Measurements from ENCODE around the gene CCDC200.
"Not testable (repeated sequence)": the region's sequence is repeated elsewhere in the genome, so short reads cannot be mapped to it uniquely, and the experiment has no call there.

Gene CCDC200

DNA sequence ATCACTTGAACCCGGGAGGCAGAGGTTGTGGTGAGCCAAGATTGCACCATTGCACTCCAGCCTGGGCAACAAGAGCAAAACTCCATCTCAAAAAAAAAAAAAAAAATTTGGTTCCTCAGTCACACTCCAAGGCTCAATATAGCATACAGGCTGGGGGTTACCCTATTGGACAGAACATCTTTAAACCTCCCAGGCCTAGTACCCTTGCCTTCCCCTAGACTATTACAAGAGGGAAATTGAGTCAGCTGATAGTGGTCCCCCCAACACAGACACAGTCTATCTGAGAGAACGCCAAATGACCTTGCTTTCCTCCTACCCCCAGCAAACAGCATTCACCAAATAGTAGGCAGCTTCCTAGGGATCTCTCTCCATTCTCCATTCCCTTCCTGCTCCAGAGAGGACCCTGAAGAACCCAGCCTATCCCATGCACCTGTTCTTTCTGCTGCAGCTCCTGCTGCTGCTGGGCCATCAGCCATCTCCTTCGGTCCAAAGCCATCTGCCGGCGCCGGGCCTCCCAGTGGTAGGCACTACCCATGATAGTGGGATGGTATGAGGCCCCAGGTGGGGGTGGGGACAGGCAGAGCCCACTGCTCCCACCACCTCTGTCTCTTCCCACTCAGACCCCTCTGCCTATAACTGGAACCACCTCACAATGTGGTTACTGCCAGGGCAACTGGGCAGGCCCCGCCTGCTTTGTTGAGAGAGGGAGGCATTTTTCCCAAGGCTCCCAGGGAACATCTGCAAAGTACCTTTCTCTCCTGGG is at the start of gene CCDC200:
TSS of gene CCDC200 (minus strand) at position 604 of the 763 bp plus-strand sequence. CDS start at position 535, 69 bp downstream.
- DNase-seq (ENCODE audit: low read depth in 2 of 2), result not testable (repeated sequence)

DNA sequence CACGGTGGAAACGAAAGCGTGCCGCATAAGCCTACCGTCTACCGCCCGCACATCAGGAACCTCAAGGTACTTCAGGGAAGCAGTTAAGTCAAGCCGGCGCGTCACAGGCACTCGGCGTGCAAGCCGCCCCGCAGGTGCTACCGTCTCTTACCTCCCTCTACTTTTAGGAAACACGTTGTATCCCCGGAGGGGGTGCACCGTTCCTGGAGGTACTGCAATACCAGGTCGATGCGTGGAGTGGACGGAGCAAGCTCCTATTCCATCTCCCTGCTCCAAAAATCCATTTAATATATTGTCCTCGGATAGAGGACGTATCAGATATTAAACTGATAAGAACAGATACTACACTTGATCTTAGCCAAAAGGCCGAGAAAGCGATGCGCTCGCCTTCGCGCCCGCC is 44.5 kb upstream of the CCDC200 start:
- DNase-seq (ENCODE audit: low read depth in 2 of 2), result not testable (repeated sequence)

DNA sequence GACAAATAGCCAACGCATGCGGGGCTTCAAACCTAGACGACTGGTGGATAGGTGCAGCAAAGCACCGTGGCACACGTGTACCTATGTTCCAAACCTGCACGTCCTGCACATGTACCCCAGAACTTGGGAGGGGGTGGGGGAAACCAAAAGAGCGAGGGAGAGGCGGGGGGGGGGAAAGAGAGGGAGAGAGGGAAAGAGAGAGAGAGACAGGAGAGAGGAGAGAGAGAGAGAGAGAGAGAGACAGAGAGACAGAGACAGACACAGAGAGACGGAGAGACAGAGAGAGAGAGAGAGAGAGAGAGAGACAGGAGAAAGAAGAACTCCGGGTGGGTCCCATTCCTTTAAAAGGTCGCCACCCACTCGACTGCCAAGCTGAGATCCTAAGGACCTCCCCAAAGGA is 44.1 kb upstream of the CCDC200 start:
- DNase-seq (ENCODE audit: low read depth in 2 of 2), result not testable (repeated sequence)

DNA sequence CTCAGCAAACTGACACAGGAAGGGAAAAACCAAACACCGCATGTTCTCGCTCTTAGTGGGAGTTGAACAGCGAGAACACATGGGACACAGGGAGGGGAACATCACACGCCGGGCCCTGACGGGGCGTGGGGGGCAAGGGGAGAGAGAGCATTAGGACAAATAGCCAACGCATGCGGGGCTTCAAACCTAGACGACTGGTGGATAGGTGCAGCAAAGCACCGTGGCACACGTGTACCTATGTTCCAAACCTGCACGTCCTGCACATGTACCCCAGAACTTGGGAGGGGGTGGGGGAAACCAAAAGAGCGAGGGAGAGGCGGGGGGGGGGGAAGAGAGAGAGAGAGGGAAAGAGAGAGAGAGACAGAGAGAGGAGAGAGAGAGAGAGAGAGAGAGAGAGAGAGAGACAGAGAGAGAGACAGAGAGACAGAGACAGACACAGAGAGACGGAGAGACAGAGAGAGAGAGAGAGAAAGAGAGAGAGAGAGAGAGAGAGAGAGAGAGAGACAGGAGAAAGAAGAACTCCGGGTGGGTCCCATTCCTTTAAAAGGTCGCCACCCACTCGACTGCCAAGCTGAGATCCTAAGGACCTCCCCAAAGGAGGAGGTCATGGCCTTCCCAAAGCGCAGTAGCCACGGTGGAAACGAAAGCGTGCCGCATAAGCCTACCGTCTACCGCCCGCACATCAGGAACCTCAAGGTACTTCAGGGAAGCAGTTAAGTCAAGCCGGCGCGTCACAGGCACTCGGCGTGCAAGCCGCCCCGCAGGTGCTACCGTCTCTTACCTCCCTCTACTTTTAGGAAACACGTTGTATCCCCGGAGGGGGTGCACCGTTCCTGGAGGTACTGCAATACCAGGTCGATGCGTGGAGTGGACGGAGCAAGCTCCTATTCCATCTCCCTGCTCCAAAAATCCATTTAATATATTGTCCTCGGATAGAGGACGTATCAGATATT is 42.4 kb upstream of the CCDC200 start:
- DNase-seq (ENCODE audit: low read depth in 2 of 2), result not testable (repeated sequence)

DNA sequence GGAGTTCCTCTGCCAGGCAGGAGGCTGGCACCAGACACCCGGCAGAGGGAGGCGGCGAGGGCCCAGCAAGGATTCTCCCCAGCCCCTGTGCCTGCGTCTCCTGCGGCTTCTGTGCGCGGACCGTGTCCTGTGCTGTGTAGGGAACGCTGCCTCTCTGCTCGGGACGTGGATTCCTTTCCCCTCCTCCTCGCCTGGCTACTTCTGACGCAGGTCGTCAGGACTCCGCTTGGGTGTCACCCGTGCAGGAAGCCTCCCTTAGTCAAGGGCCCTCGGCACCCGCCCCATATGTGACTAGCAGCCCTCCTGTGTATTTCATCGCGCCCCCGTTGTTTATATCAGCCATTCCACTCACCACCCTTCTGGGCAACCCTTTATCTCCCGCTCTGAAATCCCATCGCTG is 18.0 kb upstream of the CCDC200 start:
- not testable (repeated sequence) for DNase-seq (ENCODE audit: low read depth in 2 of 2)

DNA sequence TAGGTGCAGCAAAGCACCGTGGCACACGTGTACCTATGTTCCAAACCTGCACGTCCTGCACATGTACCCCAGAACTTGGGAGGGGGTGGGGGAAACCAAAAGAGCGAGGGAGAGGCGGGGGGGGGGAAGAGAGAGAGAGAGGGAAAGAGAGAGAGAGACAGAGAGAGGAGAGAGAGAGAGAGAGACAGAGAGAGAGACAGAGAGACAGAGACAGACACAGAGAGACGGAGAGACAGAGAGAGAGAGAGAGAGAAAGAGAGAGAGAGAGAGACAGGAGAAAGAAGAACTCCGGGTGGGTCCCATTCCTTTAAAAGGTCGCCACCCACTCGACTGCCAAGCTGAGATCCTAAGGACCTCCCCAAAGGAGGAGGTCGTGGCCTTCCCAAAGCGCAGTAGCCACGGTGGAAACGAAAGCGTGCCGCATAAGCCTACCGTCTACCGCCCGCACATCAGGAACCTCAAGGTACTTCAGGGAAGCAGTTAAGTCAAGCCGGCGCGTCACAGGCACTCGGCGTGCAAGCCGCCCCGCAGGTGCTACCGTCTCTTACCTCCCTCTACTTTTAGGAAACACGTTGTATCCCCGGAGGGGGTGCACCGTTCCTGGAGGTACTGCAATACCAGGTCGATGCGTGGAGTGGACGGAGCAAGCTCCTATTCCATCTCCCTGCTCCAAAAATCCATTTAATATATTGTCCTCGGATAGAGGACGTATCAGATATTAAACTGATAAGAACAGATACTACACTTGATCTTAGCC is 12.4 kb upstream of the CCDC200 start:
- not testable (repeated sequence) for DNase-seq (ENCODE audit: low read depth in 2 of 2)

DNA sequence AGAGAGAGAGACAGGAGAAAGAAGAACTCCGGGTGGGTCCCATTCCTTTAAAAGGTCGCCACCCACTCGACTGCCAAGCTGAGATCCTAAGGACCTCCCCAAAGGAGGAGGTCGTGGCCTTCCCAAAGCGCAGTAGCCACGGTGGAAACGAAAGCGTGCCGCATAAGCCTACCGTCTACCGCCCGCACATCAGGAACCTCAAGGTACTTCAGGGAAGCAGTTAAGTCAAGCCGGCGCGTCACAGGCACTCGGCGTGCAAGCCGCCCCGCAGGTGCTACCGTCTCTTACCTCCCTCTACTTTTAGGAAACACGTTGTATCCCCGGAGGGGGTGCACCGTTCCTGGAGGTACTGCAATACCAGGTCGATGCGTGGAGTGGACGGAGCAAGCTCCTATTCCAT is 11.2 kb upstream of the CCDC200 start:
- DNase-seq (ENCODE audit: low read depth in 2 of 2), result not testable (repeated sequence)

DNA sequence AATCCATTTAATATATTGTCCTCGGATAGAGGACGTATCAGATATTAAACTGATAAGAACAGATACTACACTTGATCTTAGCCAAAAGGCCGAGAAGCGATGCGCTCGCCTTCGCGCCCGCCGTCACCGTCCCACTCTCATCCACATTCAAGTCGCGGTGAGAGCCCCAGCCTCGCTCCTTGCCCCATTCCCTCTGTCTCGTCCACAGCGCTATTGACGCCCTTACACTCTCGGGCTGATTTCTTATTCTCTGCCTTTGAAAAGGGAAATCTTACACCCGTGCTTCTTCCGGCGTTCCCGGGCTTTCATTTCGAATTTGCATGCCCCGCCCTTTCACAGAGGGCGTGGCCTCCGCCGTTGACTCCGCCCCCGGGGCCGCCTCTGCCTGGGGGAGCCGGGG is 5.5 kb upstream of the CCDC200 start, which contains the start of gene RNU2-1:
TSS of gene RNU2-1 (minus strand) at position 101 of the 400 bp plus-strand sequence.
- DNase-seq (ENCODE audit: low read depth in 2 of 2), result not testable (repeated sequence)

DNA sequence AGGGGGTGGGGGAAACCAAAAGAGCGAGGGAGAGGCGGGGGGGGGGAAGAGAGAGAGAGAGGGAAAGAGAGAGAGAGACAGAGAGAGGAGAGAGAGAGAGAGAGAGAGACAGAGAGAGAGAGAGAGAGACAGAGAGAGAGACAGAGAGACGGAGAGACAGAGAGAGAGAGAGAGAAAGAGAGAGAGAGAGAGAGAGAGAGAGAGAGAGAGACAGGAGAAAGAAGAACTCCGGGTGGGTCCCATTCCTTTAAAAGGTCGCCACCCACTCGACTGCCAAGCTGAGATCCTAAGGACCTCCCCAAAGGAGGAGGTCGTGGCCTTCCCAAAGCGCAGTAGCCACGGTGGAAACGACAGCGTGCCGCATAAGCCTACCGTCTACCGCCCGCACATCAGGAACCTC is 4.8 kb upstream of the CCDC200 start:
- DNase-seq (ENCODE audit: low read depth in 2 of 2), result not testable (repeated sequence)

DNA sequence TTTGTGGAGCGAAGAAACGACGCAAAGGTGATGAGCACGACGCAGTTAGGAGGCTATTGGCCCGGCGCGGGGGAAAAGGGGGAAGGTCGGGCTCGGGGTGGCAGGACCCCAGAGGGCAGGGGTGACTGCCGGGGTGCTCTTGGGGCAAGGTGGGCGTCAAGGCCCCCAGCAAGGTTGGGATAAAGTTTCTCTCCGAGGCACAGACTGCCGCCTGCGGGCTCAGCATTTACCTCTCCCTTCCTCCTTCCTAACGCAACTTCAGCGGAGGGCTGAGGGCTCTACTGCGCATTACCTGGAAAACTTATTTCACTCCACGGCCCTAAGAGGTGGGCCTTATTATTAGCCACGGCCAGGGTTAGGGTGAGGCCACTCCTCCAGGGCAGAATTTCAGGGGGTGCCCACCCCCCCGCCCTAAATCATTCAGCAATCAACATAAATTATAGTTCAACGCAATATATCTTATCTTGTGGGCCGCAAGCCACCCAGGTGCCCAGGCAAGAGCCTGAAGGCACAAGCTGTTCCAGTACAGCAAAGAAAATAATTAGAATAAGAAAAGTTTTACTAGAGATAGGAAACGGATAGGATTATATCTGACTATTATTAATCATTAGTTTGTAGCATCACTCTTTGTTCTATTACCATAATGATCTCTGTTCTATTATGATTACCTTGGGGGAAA is 3.7 kb upstream of the CCDC200 start:
- not testable (repeated sequence) for DNase-seq (ENCODE audit: low read depth in 2 of 2)

DNA sequence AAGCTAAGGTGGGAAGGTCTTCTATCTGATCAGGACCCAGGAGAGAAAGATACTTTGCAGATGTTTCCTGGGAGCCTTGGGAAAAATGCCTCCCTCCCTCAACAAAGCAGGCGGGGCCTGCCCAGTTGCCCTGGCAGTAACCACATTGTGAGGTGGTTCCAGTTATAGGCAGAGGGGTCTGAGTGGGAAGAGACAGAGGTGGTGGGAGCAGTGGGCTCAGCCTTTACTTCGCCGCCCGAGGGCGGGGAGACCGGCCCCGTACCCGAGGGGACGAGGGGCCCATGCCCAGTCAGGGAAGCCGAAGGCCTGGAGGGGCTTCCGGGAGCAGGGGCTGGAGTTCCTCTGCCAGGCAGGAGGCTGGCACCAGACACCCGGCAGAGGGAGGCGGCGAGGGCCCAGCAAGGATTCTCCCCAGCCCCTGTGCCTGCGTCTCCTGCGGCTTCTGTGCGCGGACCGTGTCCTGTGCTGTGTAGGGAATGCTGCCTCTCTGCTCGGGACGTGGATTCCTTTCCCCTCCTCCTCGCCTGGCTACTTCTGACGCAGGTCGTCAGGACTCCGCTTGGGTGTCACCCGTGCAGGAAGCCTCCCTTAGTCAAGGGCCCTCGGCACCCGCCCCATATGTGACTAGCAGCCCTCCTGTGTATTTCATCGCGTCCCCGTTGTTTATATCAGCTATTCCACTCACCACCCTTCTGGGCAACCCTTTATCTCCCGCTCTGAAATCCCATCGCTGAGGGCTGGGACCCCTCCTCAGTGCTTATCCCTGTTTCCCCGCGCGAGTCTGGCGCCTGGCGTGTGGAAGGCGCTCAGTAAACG is 3.0 kb upstream of the CCDC200 start:
- DNase-seq (ENCODE audit: low read depth in 2 of 2), result not testable (repeated sequence)

DNA sequence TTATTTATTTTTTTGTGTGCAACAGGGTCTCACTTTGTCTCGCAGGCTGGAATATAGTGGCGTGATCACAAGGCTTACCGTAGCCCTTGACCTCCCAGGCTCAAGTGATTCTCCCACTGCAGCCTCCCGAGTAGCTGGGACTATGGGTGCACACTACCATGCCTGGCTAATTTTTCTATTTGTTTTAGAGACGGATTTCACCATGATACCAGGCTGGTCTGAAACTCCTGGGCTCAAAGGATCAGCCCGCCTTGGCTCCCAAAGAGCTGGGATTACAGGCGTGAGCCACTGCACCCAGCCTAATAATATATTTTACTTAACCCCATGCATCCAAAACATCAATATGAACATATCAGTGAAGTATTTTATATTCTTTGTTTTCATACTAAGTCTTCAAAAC is 2.0 kb downstream of the CCDC200 start:
- no peak for DNase-seq (ENCODE audit: low read depth in 2 of 2)

DNA sequence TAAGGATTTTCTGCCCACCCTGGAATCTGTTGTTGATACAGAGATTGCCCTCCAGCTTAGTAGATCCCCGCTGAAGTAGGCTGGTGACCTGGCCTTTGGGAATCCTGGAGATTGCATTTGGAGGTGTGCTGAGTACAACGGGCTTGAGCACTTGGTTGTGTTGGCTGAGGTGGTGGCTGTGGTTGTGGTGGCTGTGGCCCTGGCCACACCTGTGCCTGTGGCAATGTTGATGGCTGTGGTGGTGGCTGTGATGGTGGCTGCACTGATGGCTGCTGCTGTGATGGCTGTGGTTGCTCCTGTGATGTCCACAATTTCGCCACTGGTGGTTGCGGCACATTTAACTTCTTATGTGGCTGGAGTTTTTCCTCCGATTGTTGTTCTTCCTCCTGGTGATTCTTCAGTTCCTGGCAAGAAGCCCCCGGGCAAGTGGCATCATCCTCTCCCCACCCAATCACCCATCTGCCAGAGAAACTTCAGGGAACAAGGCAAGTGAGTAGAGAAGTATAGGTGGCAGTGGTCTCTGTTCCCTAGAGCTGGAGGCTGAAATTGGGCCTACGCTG is 4.2 kb downstream of the CCDC200 start:
- no peak for DNase-seq (ENCODE audit: low read depth in 2 of 2)

DNA sequence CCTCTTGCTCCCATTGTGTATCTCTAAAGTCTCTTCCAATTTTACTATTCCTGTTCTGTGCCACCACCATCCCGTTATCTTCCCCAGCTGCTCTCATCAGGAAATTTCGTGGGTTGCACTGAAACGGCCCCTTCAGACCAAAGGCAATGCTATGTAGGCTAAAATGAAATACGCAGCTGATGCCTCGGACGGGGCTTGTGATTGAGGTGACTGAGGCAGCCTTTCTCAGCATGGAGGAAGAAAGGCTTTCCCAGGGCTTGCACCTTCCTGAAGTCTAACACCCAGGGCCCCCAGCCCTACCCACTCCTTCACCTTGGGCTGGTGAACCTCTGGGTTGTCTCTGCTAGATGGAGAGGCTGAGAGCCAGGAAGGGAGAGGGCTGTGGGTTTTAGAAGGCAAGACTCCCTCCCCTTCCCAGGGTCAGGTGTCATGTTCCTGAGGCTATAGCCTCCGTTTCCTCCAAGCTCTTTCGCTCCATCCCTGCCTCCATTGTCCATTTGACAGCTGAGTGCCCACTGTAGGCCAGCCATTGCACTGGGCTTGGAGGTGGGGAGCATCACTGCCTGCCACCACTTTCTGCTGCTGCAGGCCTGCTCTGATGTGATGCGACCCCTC is 7.8 kb downstream of the CCDC200 start:
- DNase-seq (ENCODE audit: low read depth in 2 of 2), result no peak

DNA sequence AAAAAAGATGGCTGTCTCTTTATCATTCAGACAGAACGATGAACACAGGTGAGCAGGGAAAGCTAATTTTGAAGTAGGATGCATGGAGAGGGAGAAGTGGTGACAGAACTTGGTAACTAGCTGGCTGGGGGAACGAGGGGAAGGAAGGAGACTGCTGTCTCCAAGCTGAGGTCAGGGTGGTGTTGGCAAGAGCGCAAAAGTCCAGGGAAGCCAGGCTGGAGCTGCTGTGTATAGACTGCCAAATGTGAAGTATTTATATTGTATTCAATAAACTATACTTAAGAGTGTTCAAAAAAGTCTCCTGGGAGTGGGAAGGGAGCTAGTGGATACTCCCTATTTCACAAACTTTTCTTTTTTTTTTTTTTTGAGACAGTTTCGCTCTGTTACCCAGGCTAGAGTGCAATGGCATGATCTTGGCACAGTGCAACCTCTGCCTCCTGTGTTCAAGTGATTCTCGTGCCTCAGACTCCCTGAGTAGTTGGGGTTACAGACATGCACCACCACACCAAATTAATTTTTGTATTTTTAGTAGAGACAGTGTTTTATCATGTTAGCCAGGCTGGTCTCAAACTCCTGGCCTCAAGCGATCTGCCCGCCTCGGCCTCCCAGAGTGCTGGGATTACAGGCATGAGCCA is 8.6 kb downstream of the CCDC200 start:
- DNase-seq (ENCODE audit: low read depth in 2 of 2), result no peak

DNA sequence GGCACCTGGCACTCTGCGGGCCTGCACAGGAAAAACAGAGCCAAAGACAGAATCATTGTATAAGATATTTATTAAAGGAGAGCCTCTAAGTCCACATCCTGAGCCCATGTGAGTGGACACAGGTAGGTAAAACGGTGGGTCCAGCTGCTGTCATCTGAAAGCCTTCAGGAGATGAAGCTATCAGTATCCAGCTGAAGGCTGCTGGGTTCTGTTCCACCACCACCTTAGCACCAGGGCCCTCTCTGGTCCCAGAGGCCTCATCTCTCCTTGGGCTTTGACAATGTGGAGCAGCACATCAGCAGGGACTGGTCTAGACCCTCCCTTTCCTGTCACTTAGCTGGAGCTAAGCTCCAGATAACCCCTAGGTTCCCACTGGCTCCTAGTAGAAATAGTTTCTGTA is 9.4 kb downstream of the CCDC200 start:
- DNase-seq (ENCODE audit: low read depth in 2 of 2), result no peak

DNA sequence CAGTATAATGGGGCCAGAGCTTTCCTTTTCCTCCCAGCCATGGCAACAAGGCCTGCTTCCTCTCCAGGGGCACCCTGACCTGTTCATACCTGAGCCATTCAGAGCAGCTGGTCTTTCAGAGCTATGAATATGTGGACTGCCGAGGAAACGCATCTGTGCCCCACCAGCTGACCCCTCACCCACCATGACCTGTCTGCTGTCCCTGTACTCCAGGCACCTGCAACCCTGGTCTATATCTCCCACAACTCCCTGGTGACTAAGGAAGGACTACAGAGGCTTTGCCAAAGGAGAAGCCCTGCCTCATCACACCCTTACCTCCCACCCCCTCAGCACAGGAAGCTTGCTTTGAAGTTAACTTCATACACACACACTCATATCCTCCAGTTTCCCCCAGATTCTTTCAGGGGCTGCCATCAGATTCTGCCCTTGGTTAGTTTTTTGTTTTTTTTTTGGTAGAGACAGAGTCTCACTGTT is 10.8 kb downstream of the CCDC200 start:
- peak in 1 of 2 donors; percentile 15 for DNase-seq (ENCODE audit: low read depth in 2 of 2)

DNA sequence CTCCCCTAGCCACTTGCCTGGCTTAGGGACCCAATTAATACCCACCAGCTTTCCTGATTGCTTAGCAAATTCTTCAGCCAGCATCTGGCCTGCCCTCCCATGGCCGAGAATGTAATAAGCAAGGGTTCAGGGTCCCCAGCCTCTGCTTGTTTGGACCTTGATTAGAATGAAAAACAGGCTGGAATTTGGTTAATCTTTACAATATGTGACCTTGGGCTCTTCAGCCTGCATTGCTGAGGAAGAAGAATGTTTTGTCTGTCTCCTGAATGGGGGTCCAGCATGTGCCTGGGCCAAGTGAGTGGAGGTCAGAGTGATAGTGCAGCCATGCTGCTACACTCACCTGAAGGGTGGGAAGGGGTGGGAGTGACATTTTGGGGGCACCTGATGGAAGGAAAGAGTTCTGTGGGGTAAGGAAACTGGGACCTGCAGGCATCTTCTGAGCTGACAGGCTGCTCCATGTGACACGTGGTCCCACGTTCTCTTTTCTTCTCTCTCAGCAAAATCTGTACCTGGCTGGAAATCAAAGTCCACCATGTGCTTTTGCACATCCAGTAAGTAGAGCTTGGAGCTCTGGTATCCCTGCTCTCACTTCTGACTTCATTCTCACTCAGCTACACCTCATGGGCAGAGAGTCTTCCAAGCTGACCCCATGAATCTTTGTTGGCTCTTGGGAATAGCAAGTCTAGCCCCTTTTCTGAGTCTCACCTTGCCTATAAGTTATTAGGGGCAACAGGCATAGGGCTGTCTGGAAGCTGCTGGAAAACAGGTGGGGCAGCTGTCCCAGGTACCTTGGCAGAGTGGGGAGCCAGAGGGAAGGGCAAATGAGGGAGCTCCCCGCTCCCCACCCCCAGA is 11.4 kb downstream of the CCDC200 start:
- no peak for DNase-seq (ENCODE audit: low read depth in 2 of 2)

All from stimulated activated CD4-positive, alpha-beta T cell treated with anti-CD3 and anti-CD28 coated beads, Interleukin-15, amount 100 ng/mL, for 48 hours (primary cell).